GM19099 (cell line): Measurements from ENCODE around the gene RB1.

Source experiments
- POLR2A ChIP-seq: IDR thresholded peaks from 3 replicates; pipeline ENCODE4 v1.6.1; 2011; ENCODE audit warnings: low read depth; ENCODE audit not compliant: insufficient read length; ENCODE audit errors: extremely low read depth

The RB1 gene

GRCh38 chr13:48485432-48485831 lies 181.9 kb downstream of the RB1 start:
- no peak for TF ChIP-seq POLR2A

- no peak for TF ChIP-seq POLR2A
Observed at GRCh38 chr13:48486362-48486761, 182.8 kb downstream of the RB1 start.

- TF ChIP-seq POLR2A = no peak
Observed at GRCh38 chr13:48486836-48487235, 183.3 kb downstream of the RB1 start.

- no peak for TF ChIP-seq POLR2A
Observed at GRCh38 chr13:48487968-48488367, 184.4 kb downstream of the RB1 start.

GRCh38 chr13:48488995-48489394 lies 185.4 kb downstream of the RB1 start:
- TF ChIP-seq POLR2A = peak; percentile 26

GRCh38 chr13:48489666-48490065 lies 186.1 kb downstream of the RB1 start:
- TF ChIP-seq POLR2A = no peak

- TF ChIP-seq POLR2A = no peak
Observed at GRCh38 chr13:48490241-48490640, 186.7 kb downstream of the RB1 start.

GRCh38 chr13:48491423-48492095 lies 188.0 kb downstream of the RB1 start:
- TF ChIP-seq POLR2A = peak; percentile 69

GRCh38 chr13:48492096-48492440 lies 188.5 kb downstream of the RB1 start:
- TF ChIP-seq POLR2A = peak; percentile 81

- peak; percentile 75 for TF ChIP-seq POLR2A
Observed at GRCh38 chr13:48492470-48493065, 189.0 kb downstream of the RB1 start.

- TF ChIP-seq POLR2A = no peak
Observed at GRCh38 chr13:48493066-48493765, 189.7 kb downstream of the RB1 start.

GRCh38 chr13:48493851-48494250 lies 190.3 kb downstream of the RB1 start:
- TF ChIP-seq POLR2A = no peak

GRCh38 chr13:48494874-48495273 lies 191.3 kb downstream of the RB1 start:
- TF ChIP-seq POLR2A = no peak

- no peak for TF ChIP-seq POLR2A
Observed at GRCh38 chr13:48496271-48497161, 193.0 kb downstream of the RB1 start.

GRCh38 chr13:48497669-48498068 lies 194.1 kb downstream of the RB1 start:
- TF ChIP-seq POLR2A = no peak
